Choroid plexus epithelial cell (primary cell): ENCODE data around the gene ZSWIM6.

ENCODE experiments used
- DNase-seq: peaks from one replicate; pipeline ENCODE4 v3.0.0-alpha.2; 2010; ENCODE audit warnings: low read depth
- H3K4me3 ChIP-seq: 2 replicates; pipeline ENCODE4 v1.5.1; 2011; ENCODE audit warnings: low read depth, mild to moderate bottlenecking, control low read depth, low read length, moderate library complexity
- TF ChIP-seq, protein P1 (sequence below): conservative IDR thresholded peaks from 2 replicates; pipeline ENCODE4 v1.5.1; 2011; ENCODE audit warnings: low read depth, mild to moderate bottlenecking, control low read depth, inconsistent platforms, low read length, moderate library complexity

Gene ZSWIM6

GRCh38 chr5:61465496-61465895, 133.4 kb downstream of the ZSWIM6 start:
- DNase-seq: no peak
- TF ChIP-seq, protein P1, sequence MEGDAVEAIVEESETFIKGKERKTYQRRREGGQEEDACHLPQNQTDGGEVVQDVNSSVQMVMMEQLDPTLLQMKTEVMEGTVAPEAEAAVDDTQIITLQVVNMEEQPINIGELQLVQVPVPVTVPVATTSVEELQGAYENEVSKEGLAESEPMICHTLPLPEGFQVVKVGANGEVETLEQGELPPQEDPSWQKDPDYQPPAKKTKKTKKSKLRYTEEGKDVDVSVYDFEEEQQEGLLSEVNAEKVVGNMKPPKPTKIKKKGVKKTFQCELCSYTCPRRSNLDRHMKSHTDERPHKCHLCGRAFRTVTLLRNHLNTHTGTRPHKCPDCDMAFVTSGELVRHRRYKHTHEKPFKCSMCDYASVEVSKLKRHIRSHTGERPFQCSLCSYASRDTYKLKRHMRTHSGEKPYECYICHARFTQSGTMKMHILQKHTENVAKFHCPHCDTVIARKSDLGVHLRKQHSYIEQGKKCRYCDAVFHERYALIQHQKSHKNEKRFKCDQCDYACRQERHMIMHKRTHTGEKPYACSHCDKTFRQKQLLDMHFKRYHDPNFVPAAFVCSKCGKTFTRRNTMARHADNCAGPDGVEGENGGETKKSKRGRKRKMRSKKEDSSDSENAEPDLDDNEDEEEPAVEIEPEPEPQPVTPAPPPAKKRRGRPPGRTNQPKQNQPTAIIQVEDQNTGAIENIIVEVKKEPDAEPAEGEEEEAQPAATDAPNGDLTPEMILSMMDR: no peak
- no peak overlapping the region for H3K4me3 ChIP-seq

GRCh38 chr5:61466017-61466416, 134.0 kb downstream of the ZSWIM6 start:
- TF ChIP-seq, protein P1: no peak
- DNase-seq: no peak
- H3K4me3 ChIP-seq: no peak overlapping the region

DNA sequence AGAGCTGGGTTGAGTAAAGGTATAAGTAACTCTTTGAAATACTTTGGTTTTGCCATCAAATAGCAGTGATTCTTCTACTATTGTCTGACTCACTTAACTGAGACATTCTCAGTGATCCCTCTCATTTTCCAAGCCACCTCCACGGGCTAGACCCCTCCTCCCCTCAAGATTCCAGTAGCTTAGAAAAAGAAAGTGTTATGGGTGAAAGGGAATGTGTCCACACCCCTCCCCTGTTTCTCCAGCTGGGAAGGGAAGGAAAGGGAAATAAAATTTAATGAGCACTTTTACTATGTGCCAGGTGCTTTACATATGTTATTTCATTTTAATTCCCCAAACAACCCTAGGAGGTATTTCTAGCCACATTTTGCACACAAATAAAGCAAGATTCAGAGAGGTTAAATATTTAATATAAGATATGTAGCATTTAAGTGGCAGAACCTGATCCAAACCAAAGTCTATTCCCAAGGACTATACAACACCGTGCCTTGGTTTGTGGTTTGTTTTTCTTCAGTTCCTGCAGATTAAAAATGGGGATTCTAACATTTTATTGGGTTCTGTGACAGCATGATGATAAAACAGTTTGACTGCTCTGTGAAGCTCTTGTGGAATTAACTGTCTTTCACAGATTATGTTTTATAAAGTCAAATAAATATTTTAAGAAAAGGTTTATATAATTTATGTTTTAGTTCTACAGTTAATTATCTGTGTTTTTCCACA, 135.9 kb downstream of the ZSWIM6 start:
- DNase-seq: peak; percentile 56
- no peak overlapping the region for H3K4me3 ChIP-seq
- TF ChIP-seq, protein P1: no peak

- no peak overlapping the region for H3K4me3 ChIP-seq
- no peak for DNase-seq
- TF ChIP-seq, protein P1: peak; percentile 41
Observed at GRCh38 chr5:61468483-61468865, 136.4 kb downstream of the ZSWIM6 start.

- TF ChIP-seq, protein P1: no peak
- DNase-seq: no peak
- H3K4me3 ChIP-seq: no peak overlapping the region
Observed at GRCh38 chr5:61471352-61471751, 139.3 kb downstream of the ZSWIM6 start.

- DNase-seq: no peak
- TF ChIP-seq, protein P1: no peak
- no peak overlapping the region for H3K4me3 ChIP-seq
Observed at GRCh38 chr5:61472172-61472958, 140.3 kb downstream of the ZSWIM6 start.
